GM19035 (cell line): ENCODE measurements around the gene DEFB121.
"Not testable (repeated sequence)": the region's sequence is repeated elsewhere in the genome, so short reads cannot be mapped to it uniquely, and the experiment has no call there.

Experiments
- ATAC-seq: cut with Tn5 transposase; IDR thresholded peaks from one replicate; pipeline ENCODE4 v1.9.1; 2021; ENCODE audit not compliant: unreplicated experiment

Gene DEFB121

DNA sequence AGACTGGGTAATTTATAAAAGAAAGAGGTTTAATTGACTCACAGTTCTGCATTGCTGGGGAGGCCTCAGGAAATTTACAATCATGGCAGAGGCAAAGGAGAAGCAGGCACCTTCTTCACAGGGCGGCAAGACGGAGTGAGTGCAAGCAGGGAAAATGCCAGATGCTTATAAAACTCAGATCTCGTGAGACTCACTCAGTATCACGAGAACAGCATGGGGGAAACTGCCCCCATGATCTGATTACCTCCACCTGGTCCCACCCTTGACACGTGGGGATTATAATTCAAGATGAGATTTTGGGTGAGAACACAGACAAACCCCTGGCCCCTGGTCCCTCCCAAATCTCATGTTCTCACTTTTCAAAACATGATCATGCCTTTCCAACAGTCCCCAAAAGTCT is 41.7 kb downstream of the DEFB121 start:
- not testable (repeated sequence) for ATAC-seq

DNA sequence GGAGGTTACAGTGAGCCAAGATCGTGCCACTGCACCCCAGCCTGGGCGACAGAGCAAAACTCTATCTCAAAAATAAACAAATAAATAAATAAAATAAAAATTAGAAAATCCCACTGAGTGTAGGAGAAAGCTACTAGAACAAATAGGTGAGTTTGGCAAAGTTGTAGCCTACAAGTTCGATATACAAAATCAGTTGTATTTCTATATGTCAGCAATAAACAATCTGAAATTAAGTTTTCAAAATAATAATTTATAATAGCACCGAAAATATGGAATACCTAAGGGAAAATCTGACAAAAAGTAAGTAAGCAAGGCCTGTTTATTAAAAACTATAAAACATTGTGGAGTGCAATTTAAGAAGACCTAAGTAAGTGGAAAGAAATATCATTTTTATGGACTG is 42.7 kb downstream of the DEFB121 start:
- ATAC-seq: no peak

DNA sequence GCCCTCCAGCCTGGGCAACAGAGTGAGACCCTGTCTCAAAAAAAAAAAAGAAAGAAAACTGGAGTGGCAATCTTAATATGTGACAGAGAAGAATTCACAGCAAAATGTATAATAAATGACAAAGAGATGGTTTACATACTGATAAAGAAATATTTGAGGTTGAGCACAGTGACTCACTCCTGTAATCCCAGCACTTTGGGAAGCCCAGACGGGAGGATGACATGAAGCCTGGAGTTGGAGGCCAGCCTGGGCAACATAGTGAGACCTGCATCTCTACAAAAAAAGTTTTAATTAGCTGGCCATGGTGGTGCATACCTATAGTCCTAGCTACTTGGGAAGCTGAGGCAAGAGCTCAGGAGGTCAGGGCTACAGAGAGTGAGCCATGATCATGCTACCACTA is 50.0 kb downstream of the DEFB121 start:
- ATAC-seq: no peak
